ENCODE results near the gene PRR5L. TPM values are rescaled to one million over a fixed set of nuclear protein-coding genes. Genes with fewer than 3 reads are reported as not detected.
A peak's percentile ranks its signal among the peaks of the same experiment; 100 is the strongest.

Gene PRR5L
- total and polyA plus RNA-seq, 12 donors, result 1.7 to 10.2 (median 7.3) TPM

- 76 to 83% (median 77%) methylated on average over 7 of the region's 7 CpGs for WGBS, 4 donors
- DNase-seq, result no peak
Observed at GRCh38 chr11:36419791-36420424, 123.8 kb downstream of the PRR5L start.

GRCh38 chr11:36421546-36422155 lies 125.6 kb downstream of the PRR5L start:
- intact Hi-C loops (cut with DNase I), result no loop called here
- H3K4me3 ChIP-seq, result no peak overlapping the region
- H3K27me3 ChIP-seq, result no peaks in the 10 kb centered on the region
- DNase-seq, result no peak
- H3K27ac ChIP-seq, result peak overlapping the region in 1 of 5 donors; percentile 3
- no peaks in the 10 kb centered on the region for H3K9me3 ChIP-seq (replicated peaks in 1 of 3)
- no peak for TF ChIP-seq POLR2A (IDR thresholded peaks at IDR 0.05)
- TF ChIP-seq, protein P1, sequence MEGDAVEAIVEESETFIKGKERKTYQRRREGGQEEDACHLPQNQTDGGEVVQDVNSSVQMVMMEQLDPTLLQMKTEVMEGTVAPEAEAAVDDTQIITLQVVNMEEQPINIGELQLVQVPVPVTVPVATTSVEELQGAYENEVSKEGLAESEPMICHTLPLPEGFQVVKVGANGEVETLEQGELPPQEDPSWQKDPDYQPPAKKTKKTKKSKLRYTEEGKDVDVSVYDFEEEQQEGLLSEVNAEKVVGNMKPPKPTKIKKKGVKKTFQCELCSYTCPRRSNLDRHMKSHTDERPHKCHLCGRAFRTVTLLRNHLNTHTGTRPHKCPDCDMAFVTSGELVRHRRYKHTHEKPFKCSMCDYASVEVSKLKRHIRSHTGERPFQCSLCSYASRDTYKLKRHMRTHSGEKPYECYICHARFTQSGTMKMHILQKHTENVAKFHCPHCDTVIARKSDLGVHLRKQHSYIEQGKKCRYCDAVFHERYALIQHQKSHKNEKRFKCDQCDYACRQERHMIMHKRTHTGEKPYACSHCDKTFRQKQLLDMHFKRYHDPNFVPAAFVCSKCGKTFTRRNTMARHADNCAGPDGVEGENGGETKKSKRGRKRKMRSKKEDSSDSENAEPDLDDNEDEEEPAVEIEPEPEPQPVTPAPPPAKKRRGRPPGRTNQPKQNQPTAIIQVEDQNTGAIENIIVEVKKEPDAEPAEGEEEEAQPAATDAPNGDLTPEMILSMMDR (IDR thresholded peaks at IDR 0.05), result no peak
- 73 to 77% (median 76%) methylated on average over 6 of the region's 6 CpGs for WGBS, 4 donors
- H3K4me1 ChIP-seq (replicated peaks in 1 of 2), result peaks cover 12 to 17% of the 10 kb centered on the region in 2 donors
- no peaks in the 10 kb centered on the region for H3K36me3 ChIP-seq (replicated peaks in 1 of 2)

More at GRCh38 chr11:36419791-36420424, 123.8 kb downstream of the PRR5L start:
- peaks cover 12 to 17% of the 10 kb centered on the region in 2 donors for H3K4me1 ChIP-seq (replicated peaks in 1 of 2)
- H3K4me3 ChIP-seq, result no peak overlapping the region
- no peaks in the 10 kb centered on the region for H3K9me3 ChIP-seq (replicated peaks in 1 of 3)
- peak overlapping the region in 2 of 5 donors; percentile 36 to 56 for H3K27ac ChIP-seq
- no peaks in the 10 kb centered on the region for H3K36me3 ChIP-seq (replicated peaks in 1 of 2)
- TF ChIP-seq, protein P1 (IDR thresholded peaks at IDR 0.05), result no peak
- TF ChIP-seq POLR2A (IDR thresholded peaks at IDR 0.05), result no peak
- H3K27me3 ChIP-seq, result no peaks in the 10 kb centered on the region
- intact Hi-C loops (cut with DNase I), result no loop called here

GRCh38 chr11:36425561-36426081 lies 129.5 kb downstream of the PRR5L start:
- no peaks in the 10 kb centered on the region for H3K36me3 ChIP-seq (replicated peaks in 1 of 2)
- H3K9me3 ChIP-seq (replicated peaks in 1 of 3), result no peaks in the 10 kb centered on the region
- no peak overlapping the region for H3K4me3 ChIP-seq
- TF ChIP-seq, protein P1 (IDR thresholded peaks at IDR 0.05), result no peak
- no peak for TF ChIP-seq POLR2A (IDR thresholded peaks at IDR 0.05)
- H3K4me1 ChIP-seq (replicated peaks in 1 of 2), result peaks cover 6 to 11% of the 10 kb centered on the region in 2 donors
- DNase-seq, result no peak
- intact Hi-C loops (cut with DNase I), result no loop called here
- H3K27me3 ChIP-seq, result no peaks in the 10 kb centered on the region
- 68 to 81% (median 77%) methylated on average over 6 of the region's 6 CpGs for WGBS, 4 donors
- peak overlapping the region in 1 of 5 donors; percentile 6 for H3K27ac ChIP-seq

DNA sequence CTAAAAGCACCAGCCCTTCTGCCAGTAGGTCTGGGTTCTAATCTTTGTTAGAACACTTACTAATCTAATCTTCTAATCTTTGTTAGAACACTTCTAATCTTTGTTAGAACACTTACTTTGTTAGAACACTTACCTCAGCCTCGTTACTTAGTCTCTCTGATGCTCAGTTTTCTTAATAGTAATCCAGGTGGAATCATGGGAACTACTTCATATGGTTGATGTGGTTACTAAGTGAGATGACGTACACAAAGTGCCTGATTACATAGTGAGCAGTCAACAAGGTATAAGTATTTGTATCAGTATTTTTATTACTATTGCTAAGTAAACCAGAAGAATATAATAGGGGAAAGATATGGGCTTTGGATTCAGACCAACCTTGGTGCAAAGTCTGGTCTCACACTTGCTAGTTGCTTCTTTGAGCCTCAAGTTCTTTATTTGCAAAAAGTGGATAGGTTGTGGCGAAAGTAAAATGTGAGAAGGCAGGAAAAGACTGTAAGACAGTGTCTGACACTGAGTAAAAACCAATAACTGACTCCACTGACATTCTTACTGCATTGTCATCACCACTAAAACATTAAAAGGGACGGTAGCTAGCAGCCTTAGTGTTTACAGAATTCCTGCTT lies 130.2 kb downstream of the PRR5L start:
- intact Hi-C loops (cut with DNase I), result no loop called here

More for the DNA sequence above, 130.2 kb downstream of the PRR5L start:
- no peaks in the 10 kb centered on the region for H3K36me3 ChIP-seq (replicated peaks in 1 of 2)
- DNase-seq, result no peak
- TF ChIP-seq POLR2A (IDR thresholded peaks at IDR 0.05), result no peak
- TF ChIP-seq, protein P1 (IDR thresholded peaks at IDR 0.05), result no peak
- H3K4me3 ChIP-seq, result no peak overlapping the region
- 85 to 92% (median 88%) methylated on average over 4 of the region's 4 CpGs for WGBS, 4 donors
- peak overlapping the region in 1 of 5 donors; percentile 23 for H3K27ac ChIP-seq
- no peaks in the 10 kb centered on the region for H3K27me3 ChIP-seq
- H3K9me3 ChIP-seq (replicated peaks in 1 of 3), result no peaks in the 10 kb centered on the region
- H3K4me1 ChIP-seq (replicated peaks in 1 of 2), result peaks cover 2 to 11% of the 10 kb centered on the region in 2 donors
